Lower leg skin (tissue), 3 donors: ENCODE measurements around the gene CD7.

Experiments used
- POLR2A ChIP-seq, 2 donors: fragments of 450-650 bp; IDR thresholded peaks; one replicate each; pipeline ENCODE4 v1.6.1; 2016 to 2017; ENCODE audit warnings: antibody characterized with exemption in 2 of 2, mild to moderate bottlenecking in 1 of 2, moderate library complexity in 1 of 2
- TF ChIP-seq, protein P1 (sequence below), 3 donors: fragments of 450-650 bp; IDR thresholded peaks; one replicate each; pipeline ENCODE4 v1.5.1; 2016; ENCODE audit warnings: antibody characterized with exemption in 3 of 3, mild to moderate bottlenecking in 3 of 3, moderate library complexity in 2 of 3

DNA sequence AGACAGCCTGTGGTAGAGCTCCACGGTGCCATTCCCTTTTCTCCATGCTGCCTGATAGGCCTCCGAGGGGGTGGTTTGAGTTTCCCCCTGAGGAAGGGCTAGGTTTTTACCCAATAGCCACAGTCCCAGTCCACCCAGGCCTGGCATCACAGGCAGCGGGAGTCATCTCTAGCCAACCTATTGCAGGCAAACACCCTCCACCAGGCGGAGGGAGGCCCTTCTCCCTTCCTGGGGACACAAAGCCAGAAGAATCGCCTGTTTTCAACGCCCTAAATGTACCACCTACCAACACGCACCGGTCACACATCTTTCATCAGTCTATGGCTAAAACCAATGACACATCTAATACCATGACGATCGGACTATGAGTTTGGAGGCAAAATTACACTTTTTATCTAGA is 51.3 kb downstream of the CD7 start:
- TF ChIP-seq, protein P1, sequence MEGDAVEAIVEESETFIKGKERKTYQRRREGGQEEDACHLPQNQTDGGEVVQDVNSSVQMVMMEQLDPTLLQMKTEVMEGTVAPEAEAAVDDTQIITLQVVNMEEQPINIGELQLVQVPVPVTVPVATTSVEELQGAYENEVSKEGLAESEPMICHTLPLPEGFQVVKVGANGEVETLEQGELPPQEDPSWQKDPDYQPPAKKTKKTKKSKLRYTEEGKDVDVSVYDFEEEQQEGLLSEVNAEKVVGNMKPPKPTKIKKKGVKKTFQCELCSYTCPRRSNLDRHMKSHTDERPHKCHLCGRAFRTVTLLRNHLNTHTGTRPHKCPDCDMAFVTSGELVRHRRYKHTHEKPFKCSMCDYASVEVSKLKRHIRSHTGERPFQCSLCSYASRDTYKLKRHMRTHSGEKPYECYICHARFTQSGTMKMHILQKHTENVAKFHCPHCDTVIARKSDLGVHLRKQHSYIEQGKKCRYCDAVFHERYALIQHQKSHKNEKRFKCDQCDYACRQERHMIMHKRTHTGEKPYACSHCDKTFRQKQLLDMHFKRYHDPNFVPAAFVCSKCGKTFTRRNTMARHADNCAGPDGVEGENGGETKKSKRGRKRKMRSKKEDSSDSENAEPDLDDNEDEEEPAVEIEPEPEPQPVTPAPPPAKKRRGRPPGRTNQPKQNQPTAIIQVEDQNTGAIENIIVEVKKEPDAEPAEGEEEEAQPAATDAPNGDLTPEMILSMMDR (IDR thresholded peaks at IDR 0.05), result no peak
- no peak for TF ChIP-seq POLR2A (IDR thresholded peaks at IDR 0.05)
